ENCODE data around the gene ZNF236. TPM values are rescaled to one million over a fixed set of nuclear protein-coding genes. Genes with fewer than 3 reads are reported as not detected.
A peak's percentile ranks its signal among the peaks of the same experiment; 100 is the strongest.

Gene ZNF236
- total and polyA plus RNA-seq, 2 of the 13 experiments (the other 11 are each of a cell fraction or from before 2014, with no cell fraction given), result 3.0 to 7.2 TPM

- TF ChIP-seq SYNCRIP (IDR thresholded peaks at IDR 0.05; ENCODE audit: insufficient read depth, low read depth, low read length) (no peak), ZNF18 (CRISPR knock-in tag; IDR thresholded peaks at IDR 0.05; ENCODE audit: insufficient replicate concordance) (no peak), NCOA2 (CRISPR knock-in tag; IDR thresholded peaks at IDR 0.05) (no peak), SALL1 (CRISPR knock-in tag; IDR thresholded peaks at IDR 0.05) (peak; percentile 39; the same call in 1 of the 2 replicates), NR3C1 (CRISPR knock-in tag; IDR thresholded peaks at IDR 0.05) (no peak), AGO2 (optimal IDR thresholded peaks at IDR 0.05; ENCODE audit: low read depth, low read length) (peak; percentile 80), UBTF (CRISPR knock-in tag; IDR thresholded peaks at IDR 0.05) (peak; percentile 53; the same call in 1 of the 2 replicates), KDM4B (CRISPR knock-in tag; IDR thresholded peaks at IDR 0.05) (no peak), ZNF501 (CRISPR knock-in tag; IDR thresholded peaks at IDR 0.05) (peak; percentile 64; the same call in 1 of the 2 replicates), ZNF605 (CRISPR knock-in tag; IDR thresholded peaks at IDR 0.05) (no peak), ZNF891 (CRISPR knock-in tag; IDR thresholded peaks at IDR 0.05) (0 out of 2 replicates have a peak, but pooled peaks have one; percentile 63), ZNF550 (CRISPR knock-in tag; IDR thresholded peaks at IDR 0.05; ENCODE audit: borderline replicate concordance) (0 out of 2 replicates have a peak, but pooled peaks have one; percentile 41), LRRFIP1 (CRISPR knock-in tag; conservative IDR thresholded peaks at IDR 0.05) (no peak), SSRP1 (CRISPR knock-in tag; IDR thresholded peaks at IDR 0.05) (0 out of 2 replicates have a peak, but pooled peaks have one; percentile 38), TP53 (CRISPR knock-in tag; conservative IDR thresholded peaks at IDR 0.05) (no peak), NFKBIZ (CRISPR knock-in tag; IDR thresholded peaks at IDR 0.05) (no peak), ZNF124 (CRISPR knock-in tag; IDR thresholded peaks at IDR 0.05) (no peak), ZMYM3 (CRISPR knock-in tag; IDR thresholded peaks at IDR 0.05) (peak; percentile 76), NR2C2 (CRISPR knock-in tag; IDR thresholded peaks at IDR 0.05; ENCODE audit: borderline replicate concordance) (0 out of 2 replicates have a peak, but pooled peaks have one; percentile 8), HES4 (CRISPR knock-in tag; IDR thresholded peaks at IDR 0.05; ENCODE audit: borderline replicate concordance) (no peak), ZKSCAN8 (CRISPR knock-in tag; IDR thresholded peaks at IDR 0.05; ENCODE audit: borderline replicate concordance) (peak; percentile 100), POGK (CRISPR knock-in tag; conservative IDR thresholded peaks at IDR 0.05) (no peak), MTF2 (CRISPR knock-in tag; IDR thresholded peaks at IDR 0.05; ENCODE audit: borderline replicate concordance) (no peak), JUNB (CRISPR knock-in tag; IDR thresholded peaks at IDR 0.05; ENCODE audit: borderline replicate concordance) (no peak)
Observed at GRCh38 chr18:76823161-76823538, 793 bp downstream of the ZNF236 start (continued).
